A673 (cell line): Measurements from ENCODE around the gene SPECC1. TPM values are rescaled to one million over a fixed set of nuclear protein-coding genes. Genes with fewer than 3 reads are reported as not detected.

Experiments used
- BruUV-seq: library from RNA; stranded (reverse); fragments of 400-500 nt; replicated peaks from 2 replicates; lab custom pipeline; 2021; lab: Mats Ljungman, UMichigan
- CTCF ChIA-PET: fragments of 300-600 bp; sonication (Branson Sonifier 250); formaldehyde crosslinking; loops from one replicate; lab custom pipeline; 2022; ENCODE audit warnings: antibody characterized with exemption; lab: Charles Lee
- POLR2A ChIA-PET: fragments of 300-600 bp; sonication (Branson Sonifier 250); formaldehyde crosslinking; loops from one replicate; lab custom pipeline; 2022; ENCODE audit warnings: antibody characterized with exemption; ENCODE audit not compliant: low non-redundant PET; lab: Charles Lee
- DNase-seq: peaks from one replicate; pipeline ENCODE4 v3.0.0-alpha.2; 2015; ENCODE audit warnings: low spot score
- H3K27ac ChIP-seq: fragments of 200-600 bp; sonication (generic); 2 replicates; pipeline ENCODE4 v1.5.1; 2016; ENCODE audit warnings: mixed run types, low read depth, mild to moderate bottlenecking, mixed read lengths, antibody characterized with exemption, low read length; ENCODE audit not compliant: poor library complexity, severe bottlenecking
- H3K27me3 ChIP-seq: fragments of 200-600 bp; sonication (generic); replicated peaks from 2 replicates; pipeline ENCODE4 v1.6.1; 2017; ENCODE audit warnings: mixed run types, low read depth, mild to moderate bottlenecking, mixed read lengths, antibody characterized with exemption, low read length; ENCODE audit not compliant: insufficient read depth, poor library complexity
- H3K36me3 ChIP-seq: fragments of 200-600 bp; sonication (generic); 2 replicates; pipeline ENCODE4 v1.6.1; 2016; ENCODE audit warnings: mixed run types, mild to moderate bottlenecking, mixed read lengths, antibody characterized with exemption, low read length; ENCODE audit not compliant: insufficient read depth, poor library complexity, severe bottlenecking
- H3K4me1 ChIP-seq: fragments of 200-600 bp; sonication (generic); 2 replicates; pipeline ENCODE4 v1.6.1; 2017; ENCODE audit warnings: mixed run types, mild to moderate bottlenecking, mixed read lengths, antibody characterized with exemption, low read length; ENCODE audit not compliant: insufficient read depth, poor library complexity, severe bottlenecking
- H3K4me3 ChIP-seq: fragments of 200-600 bp; sonication (generic); 2 replicates; pipeline ENCODE4 v1.5.1; 2016; ENCODE audit warnings: low read depth, mixed run types, mild to moderate bottlenecking, mixed read lengths, low read length; ENCODE audit not compliant: poor library complexity, severe bottlenecking
- H3K9me3 ChIP-seq: fragments of 200-600 bp; sonication (generic); 2 replicates; pipeline ENCODE4 v1.6.1; 2016; ENCODE audit warnings: mixed run types, low read depth, mild to moderate bottlenecking, mixed read lengths, antibody characterized with exemption, low read length; ENCODE audit not compliant: poor library complexity, severe bottlenecking
- EZH2 ChIP-seq: fragments of 200-600 bp; sonication (generic); IDR thresholded peaks from 2 replicates; pipeline ENCODE4 v1.6.1; 2017; ENCODE audit warnings: borderline replicate concordance, low read depth, mild to moderate bottlenecking, mixed read lengths, antibody characterized with exemption, low read length; ENCODE audit not compliant: poor library complexity, severe bottlenecking
- intact Hi-C: fragments of 100-400 bp; cut with micrococcal nuclease; formaldehyde crosslinking; loops from one replicate; pipeline ENCODE4 v1.10.0; 2022; ENCODE audit not compliant: unreplicated experiment
- total RNA-seq: library from RNA; stranded (reverse); gene quantifications from 2 replicates; pipeline ENCODE4 v1.2.3, GENCODE V29; 2021
- TF ChIP-seq, protein P1 (sequence below): fragments of 300-800, 200-600 bp; sonication (generic); conservative IDR thresholded peaks from 2 replicates; pipeline ENCODE4 v1.5.1; 2017; ENCODE audit warnings: low read depth, mild to moderate bottlenecking, antibody characterized with exemption, low read length, moderate library complexity, mixed read lengths

The SPECC1 gene
- total RNA-seq, 1 experiment from 2014 or later: 5.8 TPM

- CTCF ChIA-PET: interaction anchor here (1.1 kb wide), 1 partner anchor 128 kb away, joined by 19 read pairs; no protein-coding TSS in a partner anchor
- Histone ChIP-seq H3K4me3 (no peak overlapping the region), H3K27me3 (no peaks in the 10 kb centered on the region), H3K9me3 (no peaks in the 10 kb centered on the region), H3K36me3 (no peaks in the 10 kb centered on the region), H3K4me1 (no peaks in the 10 kb centered on the region), H3K27ac (no peak overlapping the region)
- POLR2A ChIA-PET: no interaction called here
- DNase-seq: no peak
- no TSS peak for BruUV-seq
- intact Hi-C loops: loop anchor here (2.0 to 5.0 kb wide), 2 partner anchors 104 to 196 kb away; no protein-coding TSS in a partner anchor
- no peak for TF ChIP-seq EZH2
- TF ChIP-seq, protein P1, sequence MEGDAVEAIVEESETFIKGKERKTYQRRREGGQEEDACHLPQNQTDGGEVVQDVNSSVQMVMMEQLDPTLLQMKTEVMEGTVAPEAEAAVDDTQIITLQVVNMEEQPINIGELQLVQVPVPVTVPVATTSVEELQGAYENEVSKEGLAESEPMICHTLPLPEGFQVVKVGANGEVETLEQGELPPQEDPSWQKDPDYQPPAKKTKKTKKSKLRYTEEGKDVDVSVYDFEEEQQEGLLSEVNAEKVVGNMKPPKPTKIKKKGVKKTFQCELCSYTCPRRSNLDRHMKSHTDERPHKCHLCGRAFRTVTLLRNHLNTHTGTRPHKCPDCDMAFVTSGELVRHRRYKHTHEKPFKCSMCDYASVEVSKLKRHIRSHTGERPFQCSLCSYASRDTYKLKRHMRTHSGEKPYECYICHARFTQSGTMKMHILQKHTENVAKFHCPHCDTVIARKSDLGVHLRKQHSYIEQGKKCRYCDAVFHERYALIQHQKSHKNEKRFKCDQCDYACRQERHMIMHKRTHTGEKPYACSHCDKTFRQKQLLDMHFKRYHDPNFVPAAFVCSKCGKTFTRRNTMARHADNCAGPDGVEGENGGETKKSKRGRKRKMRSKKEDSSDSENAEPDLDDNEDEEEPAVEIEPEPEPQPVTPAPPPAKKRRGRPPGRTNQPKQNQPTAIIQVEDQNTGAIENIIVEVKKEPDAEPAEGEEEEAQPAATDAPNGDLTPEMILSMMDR: no peak
Measured at GRCh38 chr17:20120836-20121235, 111.7 kb downstream of the SPECC1 start.

- no peaks in the 10 kb centered on the region for H3K36me3 ChIP-seq
- H3K27ac ChIP-seq: no peak overlapping the region
- H3K4me3 ChIP-seq: no peak overlapping the region
- TF ChIP-seq, protein P1: peak; percentile 96
- TF ChIP-seq EZH2: no peak
- no peaks in the 10 kb centered on the region for H3K27me3 ChIP-seq
- intact Hi-C loops: loop anchor here (2.0 to 5.0 kb wide), 2 partner anchors 103 to 196 kb away; no protein-coding TSS in a partner anchor
- peak; percentile 53 for DNase-seq
- no TSS peak for BruUV-seq
- POLR2A ChIA-PET: interaction anchor here (0.6 kb wide), 1 partner anchor 171 kb away, joined by 5 read pairs; no protein-coding TSS in a partner anchor
- no peaks in the 10 kb centered on the region for H3K9me3 ChIP-seq
- CTCF ChIA-PET: interaction anchor here (0.7 to 1.1 kb wide), 2 partner anchors 128 to 129 kb away, joined by 3 to 19 read pairs; no protein-coding TSS in a partner anchor
- H3K4me1 ChIP-seq: no peaks in the 10 kb centered on the region
Measured at GRCh38 chr17:20121359-20122253, 112.4 kb downstream of the SPECC1 start.

- ChIA-PET CTCF (interaction anchor here (0.7 kb wide), 1 partner anchor 129 kb away, joined by 3 read pairs; no protein-coding TSS in a partner anchor), POLR2A (interaction anchor here (0.6 kb wide), 1 partner anchor 170 kb away, joined by 5 read pairs; no protein-coding TSS in a partner anchor)
- Histone ChIP-seq H3K27me3 (no peaks in the 10 kb centered on the region), H3K4me1 (no peaks in the 10 kb centered on the region), H3K36me3 (no peaks in the 10 kb centered on the region), H3K4me3 (no peak overlapping the region), H3K27ac (no peak overlapping the region), H3K9me3 (no peaks in the 10 kb centered on the region)
- TF ChIP-seq, protein P1: no peak
- TF ChIP-seq EZH2: no peak
- DNase-seq: no peak
- no TSS peak for BruUV-seq
- intact Hi-C loops: loop anchor here (5.0 kb wide), 1 partner anchor 195 kb away; no protein-coding TSS in a partner anchor
Measured at GRCh38 chr17:20122254-20122879, 113.2 kb downstream of the SPECC1 start.
